ENCODE data around the gene U2AF2.
A peak's percentile ranks its signal among the peaks of the same experiment; 100 is the strongest.

U2AF2 gene

DNA sequence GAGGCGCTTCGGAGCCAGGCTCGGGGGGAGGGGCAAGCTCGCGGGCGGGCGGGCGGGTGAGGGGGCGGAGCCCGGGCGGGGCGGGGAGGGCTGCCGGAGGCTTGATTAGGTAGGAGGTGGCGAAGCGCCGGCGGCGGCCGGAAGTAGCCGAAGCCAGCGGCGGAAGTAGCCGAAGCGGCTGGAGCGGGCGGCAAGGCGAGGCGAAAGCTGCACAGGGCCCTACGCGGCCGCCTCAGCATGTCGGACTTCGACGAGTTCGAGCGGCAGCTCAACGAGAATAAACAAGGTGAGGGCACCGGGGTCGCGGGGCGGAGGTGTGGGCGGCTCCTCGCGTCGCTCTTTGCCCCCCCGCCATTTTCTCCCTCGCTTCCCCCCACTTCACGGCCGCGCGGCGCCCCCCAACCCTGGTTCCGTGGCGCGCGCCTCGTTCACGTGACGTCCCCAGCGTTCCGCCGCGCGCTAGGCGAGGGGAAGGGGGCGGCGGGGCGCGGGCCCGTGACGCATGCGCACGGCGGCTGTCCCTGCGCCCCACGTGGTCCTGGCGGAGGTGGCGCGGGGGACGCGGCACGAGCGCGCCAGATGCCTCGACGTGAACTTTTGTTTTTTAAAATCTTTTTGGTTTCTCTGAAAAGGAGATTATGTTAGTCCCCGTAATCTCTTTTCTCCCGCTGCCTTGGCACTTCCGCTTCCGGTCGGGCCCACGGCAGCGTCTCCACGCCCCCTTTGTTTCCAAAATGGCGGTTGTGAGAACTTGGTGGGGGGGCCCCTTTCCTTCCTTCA lies at the start of gene U2AF2:
Gene U2AF2, plus strand, starts transcription at position 168 of the 780 bp plus-strand sequence. Its CDS starts 70 bp downstream, at position 238.
- intact Hi-C loops (cut with DNase I; ENCODE audit: low total_unique reads), result no loop called here
- H3K27ac ChIP-seq, result peak within 1 kb of the TSS; percentile 93 to 99
- H3K9me3 ChIP-seq, result no peaks in the 10 kb centered on the region
- H3K36me3 ChIP-seq, result peaks cover 0 to 30% (median 10%) of the 10 kb centered on the region in 3 donors
- H3K27me3 ChIP-seq, result no peaks in the 10 kb centered on the region
- TF ChIP-seq, protein P1, sequence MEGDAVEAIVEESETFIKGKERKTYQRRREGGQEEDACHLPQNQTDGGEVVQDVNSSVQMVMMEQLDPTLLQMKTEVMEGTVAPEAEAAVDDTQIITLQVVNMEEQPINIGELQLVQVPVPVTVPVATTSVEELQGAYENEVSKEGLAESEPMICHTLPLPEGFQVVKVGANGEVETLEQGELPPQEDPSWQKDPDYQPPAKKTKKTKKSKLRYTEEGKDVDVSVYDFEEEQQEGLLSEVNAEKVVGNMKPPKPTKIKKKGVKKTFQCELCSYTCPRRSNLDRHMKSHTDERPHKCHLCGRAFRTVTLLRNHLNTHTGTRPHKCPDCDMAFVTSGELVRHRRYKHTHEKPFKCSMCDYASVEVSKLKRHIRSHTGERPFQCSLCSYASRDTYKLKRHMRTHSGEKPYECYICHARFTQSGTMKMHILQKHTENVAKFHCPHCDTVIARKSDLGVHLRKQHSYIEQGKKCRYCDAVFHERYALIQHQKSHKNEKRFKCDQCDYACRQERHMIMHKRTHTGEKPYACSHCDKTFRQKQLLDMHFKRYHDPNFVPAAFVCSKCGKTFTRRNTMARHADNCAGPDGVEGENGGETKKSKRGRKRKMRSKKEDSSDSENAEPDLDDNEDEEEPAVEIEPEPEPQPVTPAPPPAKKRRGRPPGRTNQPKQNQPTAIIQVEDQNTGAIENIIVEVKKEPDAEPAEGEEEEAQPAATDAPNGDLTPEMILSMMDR (IDR thresholded peaks at IDR 0.05), result peak in 1 of 2 experiments; percentile 10
- H3K4me1 ChIP-seq, result peaks cover 0 to 53% (median 53%) of the 10 kb centered on the region in 4 donors
- peak within 1 kb of the TSS; percentile 73 to 96 for H3K4me3 ChIP-seq
- DNase-seq, result peak; percentile 93 to 97

DNA sequence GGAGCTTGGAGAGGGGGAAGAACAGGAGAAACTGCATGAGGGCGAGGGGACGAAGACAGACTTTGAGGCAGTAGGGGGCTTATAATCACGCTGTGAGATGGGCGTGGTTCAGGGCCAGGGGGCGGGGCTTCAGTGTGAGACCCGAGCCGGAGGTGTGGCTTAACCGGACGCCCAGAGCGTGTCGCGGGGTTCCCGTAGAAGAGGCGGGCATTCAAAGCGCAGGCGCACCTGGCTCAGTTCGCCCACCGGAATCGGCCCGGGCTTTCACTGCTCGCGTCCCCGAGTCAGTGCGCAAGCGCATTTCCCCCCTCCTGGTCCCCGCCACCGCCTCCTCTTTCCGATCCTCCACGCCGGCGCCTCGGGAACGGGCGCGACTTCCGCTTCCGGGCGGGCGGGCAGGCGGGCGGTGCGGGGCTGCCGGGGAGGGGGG lies 49.6 kb upstream of the U2AF2 start:
- Histone ChIP-seq H3K4me3 (peak overlapping the region; percentile 92 to 96), H3K27ac (peak overlapping the region; percentile 95), H3K27me3 (no peaks in the 10 kb centered on the region), H3K4me1 (peaks cover 3 to 53% (median 34%) of the 10 kb centered on the region in 4 donors), H3K36me3 (peaks cover 0 to 27% (median 2%) of the 10 kb centered on the region in 3 donors), H3K9me3 (no peaks in the 10 kb centered on the region)
- DNase-seq, result peak; percentile 95 to 98
- TF ChIP-seq, protein P1 (IDR thresholded peaks at IDR 0.05), result peak in 1 of 2 experiments; percentile 16
- intact Hi-C loops (cut with DNase I; ENCODE audit: low total_unique reads), result no loop called here

DNA sequence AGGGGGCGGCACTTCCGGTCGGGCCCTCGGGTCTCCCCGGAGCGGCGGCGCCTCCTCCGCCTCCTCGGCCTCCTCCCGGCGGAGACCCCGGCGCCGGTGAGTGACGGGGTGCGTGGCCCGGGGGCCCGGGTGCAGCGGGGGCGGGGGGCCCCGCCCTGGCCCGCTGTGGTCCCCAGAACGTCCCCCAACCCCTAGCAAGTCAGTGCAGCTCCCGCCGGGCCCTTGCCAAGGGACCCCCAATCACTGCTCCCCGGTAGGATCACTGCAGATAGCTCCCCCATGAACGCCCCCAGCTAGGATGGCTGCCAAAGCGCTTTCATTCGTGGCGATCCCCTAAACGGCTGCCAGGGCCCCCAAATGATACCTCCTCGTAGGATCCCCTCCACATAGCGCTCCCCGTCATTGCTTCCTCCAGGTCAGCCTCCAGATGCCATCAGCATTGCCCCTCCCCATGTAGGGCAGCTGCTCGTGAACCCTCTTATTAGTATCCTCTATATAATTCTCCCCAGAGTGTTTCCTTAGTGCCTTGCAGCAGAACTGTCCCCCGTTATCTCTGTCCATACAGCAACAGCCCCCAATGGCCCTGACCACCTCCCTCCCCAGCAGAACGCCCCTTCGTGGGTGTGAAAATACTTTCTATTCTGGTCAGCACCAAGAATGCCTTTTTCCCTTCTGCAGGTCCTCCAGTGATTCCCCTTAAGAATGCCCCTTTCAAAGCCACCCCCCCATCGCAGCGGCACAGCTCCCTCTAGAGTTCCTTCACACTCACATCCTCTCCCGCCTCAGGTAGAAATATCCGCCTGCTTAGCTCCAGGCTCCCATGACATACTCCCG lies 49.0 kb upstream of the U2AF2 start, which contains the start of gene ZNF865:
Gene ZNF865, plus strand, starts transcription at position 11 of the 834 bp plus-strand sequence. CDS start 7,972 bp downstream, outside the sequence.
- H3K27ac ChIP-seq, result peak within 1 kb of the TSS; percentile 95
- DNase-seq, result peak; percentile 67 to 85
- peak within 1 kb of the TSS; percentile 92 to 96 for H3K4me3 ChIP-seq
- intact Hi-C loops (cut with DNase I; ENCODE audit: low total_unique reads), result loop anchor here (2.0 kb wide), 1 partner anchor 89 kb away; no protein-coding TSS in a partner anchor
- no peaks in the 10 kb centered on the region for H3K27me3 ChIP-seq
- H3K36me3 ChIP-seq, result peaks cover 0 to 33% (median 7%) of the 10 kb centered on the region in 3 donors
- no peaks in the 10 kb centered on the region for H3K9me3 ChIP-seq
- H3K4me1 ChIP-seq, result peaks cover 3 to 49% (median 32%) of the 10 kb centered on the region in 4 donors
- TF ChIP-seq, protein P1 (IDR thresholded peaks at IDR 0.05), result peak; percentile 49 to 55

DNA sequence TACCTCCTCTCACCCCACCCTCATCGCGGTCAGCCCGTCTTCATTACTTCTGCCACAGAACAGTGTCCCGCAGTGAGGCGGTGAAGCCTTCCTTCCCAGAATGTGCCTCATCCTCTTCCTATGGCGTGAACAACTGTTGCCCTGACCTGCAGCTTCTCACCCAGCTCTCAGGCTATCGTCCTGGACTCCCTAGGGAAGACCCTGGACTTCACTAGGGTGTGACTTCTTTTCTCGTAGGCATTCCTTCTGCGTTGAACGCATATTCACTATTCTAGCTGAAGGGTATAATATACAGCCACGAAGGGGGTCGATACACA lies 48.4 kb upstream of the U2AF2 start:
- no peaks in the 10 kb centered on the region for H3K9me3 ChIP-seq
- TF ChIP-seq, protein P1 (IDR thresholded peaks at IDR 0.05), result no peak
- H3K36me3 ChIP-seq, result peaks cover 0 to 38% (median 7%) of the 10 kb centered on the region in 3 donors
- peaks cover 0 to 47% (median 30%) of the 10 kb centered on the region in 4 donors for H3K4me1 ChIP-seq
- DNase-seq, result no peak
- H3K27ac ChIP-seq, result peak overlapping the region; percentile 95
- H3K27me3 ChIP-seq, result no peaks in the 10 kb centered on the region
- H3K4me3 ChIP-seq, result peak overlapping the region; percentile 92 to 96
- intact Hi-C loops (cut with DNase I; ENCODE audit: low total_unique reads), result loop anchor here (2.0 kb wide), 1 partner anchor 90 kb away; no protein-coding TSS in a partner anchor

DNA sequence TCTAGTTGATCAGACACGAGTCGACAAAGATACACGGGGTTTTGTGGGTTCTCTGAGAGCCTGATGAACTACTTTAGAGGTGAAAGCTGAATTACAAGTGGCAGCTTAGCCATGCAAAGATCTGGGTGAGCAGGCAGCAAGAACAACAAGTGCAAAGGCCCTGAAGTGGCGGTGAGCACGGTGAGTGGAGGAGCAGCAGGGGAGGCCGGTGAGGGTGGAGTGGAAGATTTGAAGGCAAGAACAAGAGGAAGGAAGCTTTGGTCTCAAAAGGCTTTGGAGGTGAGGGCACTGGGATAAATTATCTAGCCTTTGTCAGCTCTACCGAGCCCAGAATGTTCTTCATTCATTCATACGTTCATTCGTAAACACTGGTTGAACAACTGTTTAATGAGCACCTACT lies 48.0 kb upstream of the U2AF2 start:
- H3K27ac ChIP-seq, result peak overlapping the region; percentile 95
- H3K4me1 ChIP-seq, result peaks cover 0 to 46% (median 32%) of the 10 kb centered on the region in 4 donors
- no peaks in the 10 kb centered on the region for H3K27me3 ChIP-seq
- H3K9me3 ChIP-seq, result no peaks in the 10 kb centered on the region
- no peak for DNase-seq
- intact Hi-C loops (cut with DNase I; ENCODE audit: low total_unique reads), result loop anchor here (2.0 kb wide), 1 partner anchor 90 kb away; no protein-coding TSS in a partner anchor
- H3K36me3 ChIP-seq, result peaks cover 0 to 38% (median 7%) of the 10 kb centered on the region in 3 donors
- TF ChIP-seq, protein P1 (IDR thresholded peaks at IDR 0.05), result no peak
- peak overlapping the region in 1 of 2 donors; percentile 96 for H3K4me3 ChIP-seq
